GM19035 (cell line): ENCODE data around the gene S1PR5.
"Not testable (repeated sequence)": the region's sequence is repeated elsewhere in the genome, so short reads cannot be mapped to it uniquely, and the experiment has no call there.

ENCODE experiments used
- ATAC-seq: cut with Tn5 transposase; IDR thresholded peaks from one replicate; pipeline ENCODE4 v1.9.1; 2021; ENCODE audit not compliant: unreplicated experiment

S1PR5 gene

DNA sequence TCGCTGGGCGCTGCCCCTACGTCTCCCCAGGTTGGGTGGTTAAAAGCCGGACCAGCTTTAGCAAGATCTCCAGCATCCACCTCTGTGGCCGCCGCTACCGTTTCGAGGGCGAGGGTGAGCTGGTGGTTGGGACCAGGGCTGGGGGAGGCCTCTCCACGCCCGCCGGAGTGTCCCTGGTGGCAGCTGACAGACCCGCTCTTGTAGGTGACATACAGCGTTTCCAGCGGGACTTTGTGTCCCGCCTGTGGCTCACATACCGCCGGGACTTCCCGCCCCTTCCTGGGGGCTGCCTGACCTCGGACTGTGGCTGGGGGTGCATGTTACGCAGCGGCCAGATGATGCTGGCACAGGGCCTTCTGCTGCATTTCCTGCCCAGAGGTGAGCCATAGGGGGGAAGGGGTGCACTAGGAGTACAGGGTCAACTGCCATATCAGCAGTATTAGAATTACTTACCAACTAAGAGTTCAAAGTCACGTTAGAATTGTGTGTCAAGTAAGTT is 27.6 kb upstream of the S1PR5 start:
- ATAC-seq, result no peak

- ATAC-seq, result peak; percentile 24
Observed at GRCh38 chr19:10544242-10544752, 27.1 kb upstream of the S1PR5 start.

- ATAC-seq, result peak; percentile 72
Observed at GRCh38 chr19:10543420-10544241, 26.4 kb upstream of the S1PR5 start, which contains the start of gene ATG4D. Gene ATG4D (plus strand): TSS chr19:10543904. CDS start chr19:10544091, 187 bp downstream.

DNA sequence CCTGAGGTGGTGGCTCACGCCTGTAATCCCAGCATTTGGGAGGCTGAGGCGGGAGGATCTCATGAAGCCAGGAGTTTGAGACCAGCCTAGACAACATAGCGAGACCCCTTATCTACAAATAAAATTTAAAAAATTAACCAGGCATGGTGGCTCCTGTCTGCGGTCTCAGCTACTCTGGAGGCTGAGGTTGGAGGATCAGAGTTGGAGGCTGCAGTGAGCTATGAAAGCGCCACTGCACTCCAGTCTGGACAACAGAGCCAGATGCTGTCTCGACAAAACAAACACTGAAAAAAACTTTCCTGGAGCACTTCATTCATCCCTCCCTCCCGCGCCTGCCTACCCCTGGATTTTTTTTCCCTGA is 25.8 kb upstream of the S1PR5 start:
- ATAC-seq, result no peak

DNA sequence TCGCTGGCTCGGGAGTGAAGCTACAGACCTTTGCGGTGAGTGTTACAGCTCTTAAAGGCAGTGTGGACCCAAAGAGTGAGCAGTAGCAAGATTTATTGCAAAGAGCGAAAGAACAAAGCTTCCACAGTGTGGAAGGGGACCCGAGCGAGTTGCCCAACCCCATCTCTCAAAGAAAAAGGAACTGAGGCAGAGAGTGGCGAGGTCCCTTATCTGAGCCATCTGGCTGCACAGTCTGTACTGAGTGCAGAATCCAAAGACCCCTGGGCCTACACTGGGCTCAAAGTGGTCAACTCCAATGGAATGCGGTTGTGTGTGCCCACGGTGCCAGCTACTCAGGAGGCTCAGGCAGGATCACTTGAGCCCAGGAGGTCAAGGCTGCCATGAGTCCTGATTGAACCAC is 21.8 kb upstream of the S1PR5 start:
- ATAC-seq, result not testable (repeated sequence)

DNA sequence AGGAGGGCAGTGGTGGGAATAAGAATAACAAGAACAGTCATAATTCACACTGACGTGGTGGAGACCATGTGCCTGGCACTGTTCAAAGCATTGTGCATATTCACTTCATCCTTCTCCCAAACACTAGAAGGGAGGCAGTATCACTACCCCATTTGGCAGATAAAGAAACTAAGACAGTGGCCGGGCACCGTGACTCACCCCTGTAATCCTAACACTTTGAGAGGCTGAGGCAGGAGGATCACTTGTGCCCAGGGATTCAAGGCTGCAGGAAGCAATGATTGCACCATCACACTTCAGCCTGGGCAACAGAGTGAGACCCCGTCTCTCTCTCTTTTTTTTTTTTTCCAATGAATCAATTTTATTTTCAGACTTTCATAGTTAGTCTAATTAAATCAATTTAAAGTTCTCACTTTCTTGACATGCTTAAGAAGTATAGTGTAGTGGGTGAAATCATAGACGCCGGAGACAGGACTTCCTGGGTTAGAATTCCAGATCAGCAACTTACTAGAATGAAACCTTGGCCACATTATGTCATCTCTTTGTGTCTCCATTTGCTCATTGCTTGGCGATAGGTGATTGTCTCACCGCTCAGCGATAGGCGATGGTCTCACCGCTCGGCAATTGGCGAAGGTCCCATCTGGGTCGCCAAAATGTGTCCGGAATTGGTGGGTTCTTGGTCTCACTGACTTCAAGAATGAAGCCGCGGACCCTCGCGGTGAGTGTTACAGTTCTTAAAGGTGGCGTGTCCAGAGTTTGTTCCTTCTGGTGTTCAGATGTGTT is 21.1 kb upstream of the S1PR5 start:
- ATAC-seq, result no peak

GRCh38 chr19:10537668-10538067 is 20.4 kb upstream of the S1PR5 start:
- ATAC-seq, result no peak

DNA sequence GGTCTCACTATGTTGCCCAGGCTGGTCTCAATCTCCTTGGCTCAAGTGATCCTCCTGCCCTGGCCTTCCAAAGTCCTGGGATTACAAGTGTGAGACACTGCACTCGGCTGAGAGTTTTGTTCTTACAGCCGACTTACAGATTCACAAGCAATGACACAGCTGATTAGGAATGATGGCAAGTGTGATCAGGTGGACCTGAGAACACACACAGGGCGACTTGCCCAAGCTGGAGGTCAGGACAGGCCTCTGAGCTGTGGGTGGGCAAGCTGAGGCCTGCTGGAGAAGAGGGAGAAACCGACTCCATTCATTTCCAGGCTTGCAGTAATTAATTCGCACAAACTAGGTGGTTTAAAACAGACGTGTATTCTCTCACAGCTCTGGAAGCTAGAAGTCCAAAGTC is 18.4 kb upstream of the S1PR5 start:
- ATAC-seq, result no peak

- ATAC-seq, result no peak
Observed at GRCh38 chr19:10533646-10534386, 16.6 kb upstream of the S1PR5 start.

GRCh38 chr19:10532457-10532856 is 15.2 kb upstream of the S1PR5 start:
- ATAC-seq, result no peak

GRCh38 chr19:10526887-10527286 is 9.6 kb upstream of the S1PR5 start:
- not testable (repeated sequence) for ATAC-seq

GRCh38 chr19:10525636-10526035 is 8.4 kb upstream of the S1PR5 start:
- no peak for ATAC-seq

DNA sequence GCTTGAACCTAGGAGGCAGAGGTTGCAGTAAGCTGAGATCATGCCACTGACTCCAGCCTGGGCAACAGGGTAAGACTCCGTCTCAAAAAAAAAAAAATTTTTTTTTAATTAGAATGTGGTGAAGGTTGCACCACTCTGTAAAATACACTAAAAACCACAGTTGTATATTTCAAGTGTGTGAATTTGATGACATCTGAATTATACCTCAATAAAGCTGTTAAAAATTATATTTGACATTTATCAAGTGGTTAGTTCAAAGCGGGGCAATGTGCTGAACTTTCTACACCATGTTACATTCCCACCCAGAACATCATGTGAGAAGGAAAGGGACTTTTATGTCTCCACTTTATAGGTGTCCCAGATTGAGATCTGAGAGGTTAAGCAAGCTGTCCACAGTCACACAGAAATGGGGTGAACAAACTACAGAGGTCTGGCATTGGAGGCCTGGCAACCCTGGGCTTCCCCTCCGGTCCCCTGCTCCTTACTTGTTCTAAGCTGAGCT is 5.9 kb upstream of the S1PR5 start:
- no peak for ATAC-seq

DNA sequence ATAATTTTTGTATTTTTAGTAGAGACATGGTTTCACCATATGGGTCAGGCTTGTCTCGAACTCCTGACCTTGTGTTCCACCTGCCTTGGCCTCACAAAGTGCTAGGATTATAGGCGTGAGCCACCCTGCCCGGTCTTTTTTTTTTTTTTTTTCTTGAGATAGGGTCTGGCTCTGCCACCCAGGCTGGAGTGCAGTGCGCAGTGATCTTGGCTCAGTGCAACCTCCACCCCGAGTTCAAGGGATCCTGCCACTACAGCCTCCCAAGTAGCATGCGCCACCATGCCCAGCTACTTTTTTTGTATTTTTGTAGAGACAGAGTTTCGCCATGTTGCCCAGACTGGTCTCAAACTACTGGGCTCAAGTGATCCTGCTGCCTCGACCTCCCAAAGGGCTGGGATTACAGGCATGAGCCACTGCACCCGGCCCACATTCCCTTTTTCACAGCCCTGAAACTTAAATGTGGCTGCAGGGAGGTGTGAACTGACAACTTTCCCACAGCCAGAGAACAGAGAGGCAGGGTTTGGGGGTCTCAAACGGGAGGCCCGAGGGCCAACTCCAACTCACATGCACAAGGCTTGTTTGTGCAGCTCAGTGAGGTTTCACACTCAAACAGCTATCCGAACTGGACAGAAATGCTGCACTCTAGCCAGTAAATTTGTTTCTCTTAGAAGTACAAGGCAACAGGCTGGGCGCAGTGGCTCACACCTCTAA is 4.4 kb upstream of the S1PR5 start:
- no peak for ATAC-seq

GRCh38 chr19:10520652-10521318 is 3.5 kb upstream of the S1PR5 start:
- no peak for ATAC-seq

- no peak for ATAC-seq
Observed at GRCh38 chr19:10519421-10519820, 2.2 kb upstream of the S1PR5 start.

DNA sequence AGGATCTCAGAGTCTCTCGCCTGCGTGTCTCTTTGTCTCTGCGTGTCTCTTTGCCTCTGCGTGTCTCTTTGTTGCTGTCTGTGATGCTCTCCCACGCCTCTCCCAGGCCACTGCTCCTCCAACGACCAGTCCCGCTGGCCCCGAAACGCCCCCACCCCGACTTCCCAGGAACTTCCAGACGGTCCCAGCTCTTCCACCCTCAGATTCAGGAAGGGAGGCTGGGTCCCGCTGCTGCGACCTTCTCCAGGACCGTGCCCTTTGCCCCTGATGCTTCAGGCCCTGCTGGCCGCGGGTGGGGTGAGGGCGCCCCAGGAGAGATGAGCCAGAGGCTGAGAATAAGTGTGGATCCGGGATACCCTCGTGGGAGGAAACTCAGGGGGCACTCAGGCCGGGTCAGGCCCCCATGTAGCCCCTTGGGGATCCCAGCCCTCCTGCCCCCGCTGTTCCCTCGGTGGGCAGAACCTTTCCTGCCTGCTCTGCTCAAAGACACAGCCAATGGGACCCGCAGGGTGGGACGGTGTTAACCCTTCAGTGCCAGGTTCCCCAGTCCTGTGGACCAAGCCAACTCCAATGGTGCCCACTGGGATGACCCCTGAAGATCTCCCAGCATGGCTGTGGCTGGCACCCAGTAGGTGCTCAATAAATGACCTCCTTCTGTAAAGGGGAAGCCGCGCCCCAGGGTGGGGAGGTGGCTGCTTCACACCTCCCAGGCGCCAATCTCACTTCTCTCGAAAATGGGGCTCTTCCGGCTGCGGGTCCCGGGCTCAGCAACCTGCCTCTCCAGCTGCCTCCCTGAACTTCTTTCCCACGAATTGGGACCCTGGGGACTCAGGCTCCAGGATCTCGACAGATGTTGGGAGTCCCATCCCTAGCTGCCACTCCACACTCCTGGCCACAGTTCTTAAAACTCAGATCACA is 1.5 kb upstream of the S1PR5 start:
- ATAC-seq, result no peak

DNA sequence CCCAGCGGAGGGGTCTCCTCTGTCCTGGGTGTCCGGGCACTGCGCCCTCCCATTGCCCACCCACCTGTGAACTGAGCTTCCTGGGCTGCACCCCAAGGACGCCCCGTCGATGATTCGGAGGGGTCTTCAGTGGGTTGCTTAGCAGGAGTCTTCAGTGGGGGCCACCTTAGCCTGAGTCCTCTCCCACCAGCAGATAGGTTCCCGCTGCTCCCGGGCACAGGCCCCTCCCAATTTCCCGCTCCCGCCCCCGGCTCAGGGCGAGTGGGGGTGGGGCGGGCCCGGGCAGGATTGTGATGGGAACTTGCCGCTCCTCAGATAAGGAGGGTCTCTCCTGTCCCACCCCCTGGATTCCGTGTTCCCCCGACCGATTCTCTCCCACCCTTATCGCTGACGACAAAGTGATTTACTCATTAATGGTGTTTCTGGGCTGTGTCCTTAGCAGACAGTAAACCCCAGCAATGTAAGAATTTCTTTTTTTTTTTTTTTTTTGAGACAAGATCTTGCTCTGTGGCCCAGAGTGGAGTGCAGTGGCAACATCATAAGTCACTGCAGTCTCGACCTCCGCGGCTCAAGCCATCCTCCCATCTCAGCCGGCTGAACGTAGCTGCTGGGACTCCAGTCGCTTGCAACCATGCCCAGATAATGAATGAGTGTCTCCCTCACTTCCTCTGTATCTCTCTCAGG is 655 bp upstream of the S1PR5 start:
- ATAC-seq, result no peak
